Left renal cortex interstitium (tissue), 4 donors: Measurements from ENCODE around the gene ICA1L. TPM values are rescaled to one million over a fixed set of nuclear protein-coding genes. Genes with fewer than 3 reads are reported as not detected.
"Not testable (repeated sequence)": the region's sequence is repeated elsewhere in the genome, so short reads cannot be mapped to it uniquely, and the experiment has no call there.

Experiments used
- DNase-seq, 4 donors: peaks; one replicate each; pipeline ENCODE4 v3.0.0-alpha.2; 2013; ENCODE audit warnings: low read depth in 4 of 4, low spot score in 2 of 4, missing footprints in 1 of 4
- polyA plus RNA-seq, 4 donors: library from polyadenylated mRNA; unstranded; fragments of 120-200 nt; gene quantifications; one replicate each; pipeline ENCODE4 v1.2.1, GENCODE V29; 2013; ENCODE audit not compliant: insufficient read length in 4 of 4

Gene ICA1L
- 10 to 100 TPM; 12.7 to 24.1 (median 17.8) TPM for polyA plus RNA-seq

GRCh38 chr2:202871300-202872141 lies at the start of gene ICA1L:
ICA1L (minus strand) TSS chr2:202871766; CDS start chr2:202829009, 42,757 bp downstream.
- DNase-seq, result peak in 3 of 4 donors; percentile 68 to 78 (median 73)

DNA sequence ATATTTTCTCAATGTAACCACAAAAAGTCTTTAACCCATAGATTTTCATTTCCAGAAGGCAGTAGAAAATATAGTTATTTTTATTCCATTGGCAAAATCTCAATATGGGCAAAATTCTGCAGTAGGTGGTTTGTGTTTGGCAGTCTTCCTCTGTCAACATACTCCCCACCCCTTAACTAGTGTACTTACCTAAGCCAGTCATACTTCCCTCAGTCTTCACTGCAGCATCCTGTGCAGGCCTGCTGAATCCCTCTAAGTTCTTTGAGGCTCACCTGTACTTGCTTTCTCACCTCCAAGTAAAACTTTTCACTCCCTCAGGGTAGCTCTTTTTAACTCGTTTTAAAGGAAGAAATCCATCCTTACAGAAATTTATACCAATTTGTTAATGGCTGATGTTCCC lies 47.3 kb upstream of the ICA1L start:
- no peak for DNase-seq

DNA sequence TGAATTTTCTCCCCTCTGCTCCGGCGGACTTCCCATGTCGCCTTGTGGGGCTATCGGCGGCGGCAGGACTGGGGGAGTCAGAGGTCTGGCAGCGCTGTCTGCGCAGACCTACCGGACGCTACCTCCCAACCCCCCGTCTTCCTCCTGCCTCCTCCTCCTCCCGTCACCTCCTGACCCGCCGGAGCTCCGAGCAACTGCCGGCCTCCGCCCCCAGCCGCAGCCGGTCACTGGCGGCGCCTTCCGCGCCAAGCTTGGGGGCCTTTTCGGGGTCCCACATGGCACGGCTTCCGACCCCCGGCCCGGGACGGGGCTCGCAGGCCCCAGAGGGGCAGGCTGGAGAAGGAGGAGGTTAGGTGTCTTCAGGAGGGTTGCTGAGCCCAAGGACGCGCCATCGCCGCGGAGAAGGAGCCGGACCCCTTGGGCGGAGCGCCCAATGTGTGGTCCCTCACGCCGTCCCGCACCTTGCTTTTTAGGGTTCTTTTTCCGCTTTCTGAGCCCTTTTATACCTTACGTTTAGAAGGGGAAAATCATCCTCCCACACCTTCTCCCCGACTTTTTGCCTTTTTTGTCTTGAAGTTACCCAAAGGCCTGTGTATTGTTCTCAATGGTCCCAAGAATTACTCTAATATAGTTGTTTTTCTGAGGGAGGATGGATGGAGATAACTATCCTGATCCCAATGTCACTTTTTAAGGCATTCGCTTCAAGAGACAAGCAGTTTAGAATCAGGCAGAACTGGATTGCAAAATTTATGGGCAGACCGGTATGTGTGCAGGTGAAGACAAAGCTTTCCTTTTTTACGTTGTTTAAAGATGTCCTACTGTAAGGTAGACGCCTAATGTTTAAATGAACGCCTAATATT lies 41.0 kb upstream of the ICA1L start:
- peak in 3 of 4 donors; percentile 8 to 53 (median 22) for DNase-seq

- peak; percentile 96 to 99 (median 96) for DNase-seq
Observed at GRCh38 chr2:202911512-202912341, 40.2 kb upstream of the ICA1L start, which contains the start of the genes CARF and WDR12. CARF (plus strand) TSS chr2:202912275; CDS start chr2:202941903, 29,628 bp downstream. WDR12 (minus strand) TSS chr2:202911673; CDS start chr2:202911476, 197 bp downstream.

- DNase-seq, result no peak
Observed at GRCh38 chr2:202911203-202911511, 39.6 kb upstream of the ICA1L start.

- no peak for DNase-seq
Observed at GRCh38 chr2:202910698-202911097, 39.1 kb upstream of the ICA1L start.

GRCh38 chr2:202910250-202910649 lies 38.7 kb upstream of the ICA1L start:
- DNase-seq, result not testable (repeated sequence)

- no peak for DNase-seq
Observed at GRCh38 chr2:202909394-202910192, 38.0 kb upstream of the ICA1L start.

DNA sequence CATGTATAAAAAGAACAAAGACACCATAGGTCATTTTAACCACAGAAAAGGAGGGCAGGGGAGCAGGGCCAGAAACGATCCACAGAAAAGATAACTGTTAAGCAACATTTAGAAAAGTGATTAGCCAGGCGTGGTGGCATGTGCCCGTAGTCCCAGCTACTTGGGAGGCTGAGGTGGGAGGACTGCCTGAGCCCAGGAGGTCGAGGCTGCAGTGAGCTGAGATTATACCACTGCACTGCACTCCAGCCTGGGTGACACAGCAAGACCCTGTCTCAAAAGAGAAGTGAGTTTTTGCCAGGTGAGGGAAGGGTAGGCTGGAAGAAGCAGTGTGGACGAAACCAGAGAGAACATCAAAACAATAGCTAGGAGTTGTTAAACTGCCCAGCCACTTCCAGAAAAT lies 36.6 kb upstream of the ICA1L start:
- DNase-seq, result no peak

GRCh38 chr2:202905507-202905906 lies 33.9 kb upstream of the ICA1L start:
- DNase-seq, result not testable (repeated sequence)

DNA sequence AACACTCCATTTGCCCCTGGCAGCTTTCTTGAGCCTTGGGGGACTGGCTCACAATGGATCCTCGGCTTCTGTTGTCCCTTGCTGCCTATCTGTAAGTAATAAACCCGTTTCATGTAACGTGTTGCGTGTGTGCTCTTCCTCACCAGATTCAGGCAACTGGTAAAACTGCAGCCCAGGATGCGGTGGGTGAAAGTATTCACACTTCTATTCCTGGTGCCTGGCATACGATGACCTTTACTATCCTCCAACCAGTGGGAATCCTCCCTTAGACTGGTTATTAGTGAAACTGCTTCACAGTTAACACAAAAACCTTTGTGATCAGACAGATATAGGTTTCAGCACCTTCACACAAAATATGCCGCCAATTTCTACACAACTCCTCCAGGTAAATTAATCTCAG lies 13.6 kb upstream of the ICA1L start:
- DNase-seq, result no peak

DNA sequence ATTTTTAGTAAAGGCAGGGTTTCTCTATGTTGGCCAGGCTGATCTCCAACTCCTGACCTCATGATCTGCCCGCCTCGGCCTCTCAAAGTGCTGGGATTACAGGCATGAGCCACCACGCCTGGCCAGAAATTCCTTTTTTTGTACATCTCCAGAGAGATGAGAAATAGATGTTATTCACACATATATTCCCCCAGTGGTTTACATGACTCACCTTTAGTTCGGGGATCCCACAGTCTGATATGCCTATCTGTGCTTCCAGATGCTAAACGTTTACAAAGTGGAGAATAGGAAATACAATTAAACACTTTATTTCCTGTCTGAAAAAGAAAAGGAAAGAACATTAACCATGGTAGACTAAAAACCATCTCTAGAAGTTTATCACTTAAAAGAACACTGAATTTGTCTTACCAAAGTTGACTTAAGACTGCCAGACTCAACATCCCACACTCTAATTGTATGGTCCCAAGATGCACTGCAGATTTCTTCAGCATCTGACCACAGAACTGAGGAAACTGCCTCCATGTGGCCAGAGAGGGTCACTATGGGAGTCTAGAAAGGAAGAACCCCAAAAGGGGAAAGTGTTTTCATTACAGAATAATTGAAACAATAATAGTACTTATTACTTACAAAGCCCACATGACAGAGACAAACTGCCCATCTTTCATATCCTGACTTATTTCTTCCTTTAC lies 12.6 kb upstream of the ICA1L start:
- DNase-seq, result no peak

DNA sequence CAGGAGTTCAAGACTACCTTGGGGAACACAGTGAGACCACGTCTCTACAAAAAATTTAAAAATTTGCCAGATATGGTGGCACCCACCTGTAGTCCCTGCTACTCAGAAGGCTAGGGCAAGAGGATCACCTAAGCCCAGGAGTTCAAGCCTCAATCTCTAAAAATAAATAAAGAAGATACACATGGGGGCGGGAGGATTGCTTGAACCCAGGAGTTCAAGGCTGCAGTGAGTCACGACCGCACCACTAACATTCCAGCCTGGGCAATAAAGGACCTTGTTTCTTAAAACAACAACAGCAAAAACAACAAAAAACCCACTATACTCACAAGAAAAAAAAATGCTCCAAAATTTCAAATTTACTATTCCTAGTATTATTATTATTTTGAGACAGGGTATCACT lies 10.0 kb upstream of the ICA1L start:
- DNase-seq, result no peak

GRCh38 chr2:202877699-202878098 lies 6.1 kb upstream of the ICA1L start:
- DNase-seq, result no peak

DNA sequence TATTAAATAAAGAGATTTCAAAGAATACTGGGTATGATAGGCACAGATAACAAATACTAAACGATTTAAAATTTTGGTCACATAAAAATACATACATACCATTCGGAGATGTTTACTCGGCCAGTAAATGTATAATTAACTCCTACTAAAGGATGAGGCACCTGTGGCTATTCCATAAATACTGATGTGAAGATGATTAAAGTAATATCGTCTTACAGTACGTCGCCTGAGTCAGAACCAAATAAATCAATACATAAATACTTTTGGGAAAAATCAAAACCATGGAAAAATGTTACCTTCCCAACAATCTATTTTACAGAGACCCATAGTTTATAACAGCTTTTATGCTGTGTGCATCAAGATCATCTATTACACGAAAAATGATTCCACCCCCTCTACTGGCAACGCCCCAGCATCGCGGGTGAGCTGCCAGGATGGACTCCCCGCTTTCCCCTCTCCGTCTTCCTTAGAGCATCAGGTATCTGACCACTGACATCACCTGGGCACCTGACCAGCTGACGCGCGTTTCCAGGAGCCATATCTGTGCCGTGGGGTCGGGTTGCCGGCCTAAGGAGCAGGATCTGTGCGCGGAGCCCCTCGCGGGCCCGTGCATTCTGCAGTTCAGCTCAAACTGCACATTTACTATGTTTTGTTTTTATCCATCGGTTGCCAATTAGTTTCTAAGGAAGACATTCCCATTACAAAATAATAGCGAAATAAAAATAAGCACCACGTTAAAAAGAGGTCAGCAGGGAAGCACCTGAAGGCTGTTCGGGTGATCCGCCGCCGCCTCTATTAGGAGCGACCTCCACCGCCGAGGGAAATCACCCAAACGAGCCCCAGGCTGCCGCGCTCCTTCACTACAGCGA lies 901 bp downstream of the ICA1L start:
- peak; percentile 42 to 73 (median 66) for DNase-seq

DNA sequence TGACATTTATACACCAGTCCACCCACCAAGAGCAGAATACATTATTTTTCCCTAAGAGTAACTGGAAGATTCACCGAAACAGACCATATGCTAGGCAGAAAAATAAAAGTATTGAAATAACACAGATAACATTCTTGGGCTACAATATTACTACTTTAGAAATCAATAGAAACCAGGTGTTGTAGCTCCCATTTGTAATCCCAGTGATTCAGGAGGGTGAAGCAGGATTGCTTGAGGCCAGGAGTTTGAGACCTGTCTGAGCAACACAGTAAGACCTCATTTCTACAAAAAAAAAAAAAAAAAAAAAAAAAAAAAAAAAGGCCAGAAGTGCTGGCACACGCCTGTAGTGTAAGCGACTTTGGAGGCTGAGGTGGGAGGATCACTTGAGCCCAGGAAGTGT lies 9.6 kb downstream of the ICA1L start:
- DNase-seq, result no peak

GRCh38 chr2:202858601-202859000 lies 13.0 kb downstream of the ICA1L start:
- no peak for DNase-seq

DNA sequence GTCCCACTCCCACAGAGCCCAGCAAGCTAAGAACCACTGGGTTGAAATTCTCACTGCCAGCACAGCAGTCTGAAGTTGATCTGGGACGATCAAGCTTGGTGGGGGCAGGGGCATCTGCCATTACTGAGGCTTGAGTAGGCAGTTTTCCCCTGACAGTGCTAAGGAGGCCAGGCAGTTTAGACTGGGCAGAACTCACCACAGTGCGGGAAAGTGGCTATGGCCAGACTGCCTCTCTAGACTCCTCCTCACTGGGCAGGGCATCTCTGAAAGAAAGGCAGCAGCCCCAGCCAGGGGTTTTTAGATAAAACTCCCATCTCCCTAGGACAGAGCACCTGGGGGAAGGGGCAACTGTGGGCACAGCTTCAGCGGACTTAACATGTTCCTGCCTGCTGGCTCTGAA lies 22.2 kb downstream of the ICA1L start:
- DNase-seq, result not testable (repeated sequence)
